ENCODE results near the gene IL36A.

Gene IL36A
- long read RNA-seq, donor 1, result 0 reads
- long read RNA-seq, donor 2, result 0 reads
- long read RNA-seq, donor 3, result 0 reads
- long read RNA-seq, donor 4, result 0 reads
- long read RNA-seq, donor 5, result 0 reads
- long read RNA-seq, donor 6, result 0 reads
- long read RNA-seq, donor 7, result 0 reads
- long read RNA-seq, donor 8, result 0 reads

GRCh38 chr2:113005030-113005509 is at the start of gene IL36A:
Gene IL36A, plus strand, starts transcription at chr2:113005459. Its CDS starts 413 bp downstream, at chr2:113005872.
- DNase-seq, result no peak

GRCh38 chr2:112957511-112957910 is 47.7 kb upstream of the IL36A start:
- no peak for DNase-seq

- peak; percentile 12 for DNase-seq
Observed at GRCh38 chr2:112958428-112959108, 46.7 kb upstream of the IL36A start.

- no peak for DNase-seq
Observed at GRCh38 chr2:112959109-112959812, 46.0 kb upstream of the IL36A start.

- no peak for DNase-seq
Observed at GRCh38 chr2:112960230-112960825, 44.9 kb upstream of the IL36A start.

- DNase-seq, result no peak
Observed at GRCh38 chr2:112962308-112963175, 42.7 kb upstream of the IL36A start.

GRCh38 chr2:112967023-112967422 is 38.2 kb upstream of the IL36A start:
- no peak for DNase-seq

GRCh38 chr2:112972423-112973086 is 32.7 kb upstream of the IL36A start:
- DNase-seq, result no peak

GRCh38 chr2:112973156-112973555 is 32.1 kb upstream of the IL36A start:
- no peak for DNase-seq

GRCh38 chr2:112977559-112978056 is 27.7 kb upstream of the IL36A start, which contains the start of gene IL36G:
Gene IL36G, plus strand, starts transcription at chr2:112978006. Its CDS starts 633 bp downstream, at chr2:112978639.
- DNase-seq, result no peak

- DNase-seq, result no peak
Observed at GRCh38 chr2:112979731-112980130, 25.5 kb upstream of the IL36A start.

- no peak for DNase-seq
Observed at GRCh38 chr2:112980537-112980936, 24.7 kb upstream of the IL36A start.

GRCh38 chr2:112985090-112985489 is 20.2 kb upstream of the IL36A start:
- DNase-seq, result no peak

- DNase-seq, result no peak
Observed at GRCh38 chr2:112989611-112990010, 15.6 kb upstream of the IL36A start.

- no peak for DNase-seq
Observed at GRCh38 chr2:112993831-112994230, 11.4 kb upstream of the IL36A start.

GRCh38 chr2:112994648-112995047 is 10.6 kb upstream of the IL36A start:
- no peak for DNase-seq

- no peak for DNase-seq
Observed at GRCh38 chr2:112995346-112995920, 9.8 kb upstream of the IL36A start.

GRCh38 chr2:112996635-112997034 is 8.6 kb upstream of the IL36A start:
- DNase-seq, result no peak

GRCh38 chr2:112997151-112997550 is 8.1 kb upstream of the IL36A start:
- DNase-seq, result no peak

GRCh38 chr2:113000436-113000835 is 4.8 kb upstream of the IL36A start:
- no peak for DNase-seq

- DNase-seq, result no peak
Observed at GRCh38 chr2:113002677-113003076, 2.6 kb upstream of the IL36A start.
